HepG2 (cell line): ENCODE data around the gene CSTB. TPM values are rescaled to one million over a fixed set of nuclear protein-coding genes. Genes with fewer than 3 reads are reported as not detected.

ENCODE experiments used
- ELF3 ChIP-seq: IDR thresholded peaks from 2 replicates; pipeline ENCODE4 v1.6.1; 2016; ENCODE audit warnings: missing genetic modification reagents, missing compliant biosample characterization
- FUBP1 ChIP-seq: sonication (generic); formaldehyde crosslinking; IDR thresholded peaks from 2 replicates; pipeline ENCODE4 v1.5.1; 2020; ENCODE audit warnings: missing genetic modification reagents, mild to moderate bottlenecking, borderline replicate concordance
- GMEB2 ChIP-seq: IDR thresholded peaks from 2 replicates; pipeline ENCODE4 v1.6.1; 2016; ENCODE audit warnings: missing biosample characterization, missing genetic modification reagents, low read depth
- HMG20A ChIP-seq: IDR thresholded peaks from 2 replicates; pipeline ENCODE4 v1.6.1; 2016; ENCODE audit warnings: borderline replicate concordance
- HNRNPLL ChIP-seq: fragments of 200-400 bp; formaldehyde crosslinking; IDR thresholded peaks from 2 replicates; pipeline ENCODE4 v1.6.1; 2017; ENCODE audit warnings: mild to moderate bottlenecking, low read depth, low read length; ENCODE audit not compliant: poor library complexity, severe bottlenecking
- LRRFIP1 ChIP-seq: sonication (generic); formaldehyde crosslinking; conservative IDR thresholded peaks from 2 replicates; pipeline ENCODE4 v1.4.0; 2020; ENCODE audit warnings: missing genetic modification reagents
- NAIF1 ChIP-seq: sonication (generic); formaldehyde crosslinking; IDR thresholded peaks from 2 replicates; pipeline ENCODE4 v1.5.0; 2020; ENCODE audit warnings: mild to moderate bottlenecking, missing genetic modification reagents, borderline replicate concordance
- PAX8 ChIP-seq: sonication (generic); formaldehyde crosslinking; IDR thresholded peaks from 2 replicates; pipeline ENCODE4 v1.8.0; 2022; ENCODE audit warnings: mild to moderate bottlenecking, missing genetic modification reagents, borderline replicate concordance
- POLR2A ChIP-seq, 2 experiments: IDR thresholded peaks; 2 replicates each; pipeline ENCODE4 v1.6.1; 2011; ENCODE audit warnings: low read depth in 2 of 2, low read length in 2 of 2, mild to moderate bottlenecking in 1 of 2, moderate library complexity in 1 of 2; ENCODE audit not compliant: insufficient read depth in 1 of 2
- STAT5B ChIP-seq: sonication (generic); formaldehyde crosslinking; IDR thresholded peaks from 2 replicates; pipeline ENCODE4 v1.4.0; 2020; ENCODE audit warnings: missing genetic modification reagents
- ZBTB7B ChIP-seq: sonication (generic); formaldehyde crosslinking; IDR thresholded peaks from 2 replicates; pipeline ENCODE4 v1.4.0; 2020; ENCODE audit warnings: missing genetic modification reagents
- ZMAT3 ChIP-seq: sonication (generic); formaldehyde crosslinking; conservative IDR thresholded peaks from 2 replicates; pipeline ENCODE4 v1.7.0; 2021; ENCODE audit warnings: missing genetic modification reagents
- ZNF275 ChIP-seq: sonication (generic); formaldehyde crosslinking; IDR thresholded peaks from 2 replicates; pipeline ENCODE4 v1.8.0; 2022; ENCODE audit warnings: missing genetic modification reagents, mild to moderate bottlenecking, inconsistent platforms, borderline replicate concordance
- ZNF30 ChIP-seq: sonication (generic); formaldehyde crosslinking; IDR thresholded peaks from 2 replicates; pipeline ENCODE4 v1.5.0; 2020; ENCODE audit warnings: mild to moderate bottlenecking, missing genetic modification reagents
- ZNF468 ChIP-seq: sonication (generic); formaldehyde crosslinking; IDR thresholded peaks from 2 replicates; pipeline ENCODE4 v1.8.0; 2022; ENCODE audit warnings: mild to moderate bottlenecking, moderate library complexity, missing genetic modification reagents
- ZNF572 ChIP-seq: sonication (generic); formaldehyde crosslinking; IDR thresholded peaks from 2 replicates; pipeline ENCODE4 v1.5.1; 2020; ENCODE audit warnings: mild to moderate bottlenecking, missing genetic modification reagents
- ZNF713 ChIP-seq: sonication (generic); formaldehyde crosslinking; IDR thresholded peaks from 2 replicates; pipeline ENCODE4 v1.4.0; 2020; ENCODE audit warnings: mild to moderate bottlenecking, missing genetic modification reagents
- ZSCAN20 ChIP-seq: sonication (generic); formaldehyde crosslinking; IDR thresholded peaks from 2 replicates; pipeline ENCODE4 v1.4.0; 2020; ENCODE audit warnings: missing genetic modification reagents, mild to moderate bottlenecking, borderline replicate concordance
- polyA plus RNA-seq, 8 experiments: library from polyadenylated mRNA; depleted of rRNA in 3 of 8; stranded (reverse) in 7 of 8; unstranded in 1 of 8; fragments of >200 nt; fragmentation: Illumina TruSeq in 4 of 8; extraction: Trizol in 4 of 8; gene quantifications; 2 replicates each; pipeline versions ENCODE4 v1.2.1 to v1.2.3, GENCODE V29; 2011 to 2016; ENCODE audit warnings: low read depth in 4 of 8, missing spikeins in 1 of 8, mixed read lengths in 1 of 8; ENCODE audit not compliant: insufficient read depth in 1 of 8
- total RNA-seq, 5 experiments: library from RNA; depleted of rRNA; stranded (reverse); fragments of >200 nt; fragmentation: Illumina TruSeq; extraction: Trizol; gene quantifications; 2 replicates each; pipeline ENCODE4 v1.2.3, GENCODE V29; 2016; ENCODE audit warnings: low read depth in 1 of 5
- TF ChIP-seq, protein P1 (sequence below): sonication (generic); formaldehyde crosslinking; IDR thresholded peaks from 2 replicates; pipeline ENCODE4 v1.4.0; 2020; ENCODE audit warnings: mild to moderate bottlenecking, low read depth, missing genetic modification reagents
- TF ChIP-seq, protein P2 (sequence below): IDR thresholded peaks from 2 replicates; pipeline ENCODE4 v1.6.1; 2016

The CSTB gene
- total and polyA plus RNA-seq, 2 of the 13 experiments (the other 11 are each of a cell fraction or from before 2014, with no cell fraction given): 11.7 to 94.1 TPM

GRCh38 chr21:43783098-43783700, 7.1 kb upstream of the CSTB start (continued):
- TF ChIP-seq, protein P1, sequence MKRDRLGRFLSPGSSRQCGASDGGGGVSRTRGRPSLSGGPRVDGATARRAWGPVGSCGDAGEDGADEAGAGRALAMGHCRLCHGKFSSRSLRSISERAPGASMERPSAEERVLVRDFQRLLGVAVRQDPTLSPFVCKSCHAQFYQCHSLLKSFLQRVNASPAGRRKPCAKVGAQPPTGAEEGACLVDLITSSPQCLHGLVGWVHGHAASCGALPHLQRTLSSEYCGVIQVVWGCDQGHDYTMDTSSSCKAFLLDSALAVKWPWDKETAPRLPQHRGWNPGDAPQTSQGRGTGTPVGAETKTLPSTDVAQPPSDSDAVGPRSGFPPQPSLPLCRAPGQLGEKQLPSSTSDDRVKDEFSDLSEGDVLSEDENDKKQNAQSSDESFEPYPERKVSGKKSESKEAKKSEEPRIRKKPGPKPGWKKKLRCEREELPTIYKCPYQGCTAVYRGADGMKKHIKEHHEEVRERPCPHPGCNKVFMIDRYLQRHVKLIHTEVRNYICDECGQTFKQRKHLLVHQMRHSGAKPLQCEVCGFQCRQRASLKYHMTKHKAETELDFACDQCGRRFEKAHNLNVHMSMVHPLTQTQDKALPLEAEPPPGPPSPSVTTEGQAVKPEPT (CRISPR knock-in tag): 0 out of 2 replicates have a peak, but pooled peaks have one; percentile 82
- TF ChIP-seq, protein P2, sequence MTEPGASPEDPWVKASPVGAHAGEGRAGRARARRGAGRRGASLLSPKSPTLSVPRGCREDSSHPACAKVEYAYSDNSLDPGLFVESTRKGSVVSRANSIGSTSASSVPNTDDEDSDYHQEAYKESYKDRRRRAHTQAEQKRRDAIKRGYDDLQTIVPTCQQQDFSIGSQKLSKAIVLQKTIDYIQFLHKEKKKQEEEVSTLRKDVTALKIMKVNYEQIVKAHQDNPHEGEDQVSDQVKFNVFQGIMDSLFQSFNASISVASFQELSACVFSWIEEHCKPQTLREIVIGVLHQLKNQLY (CRISPR knock-in tag): peak; percentile 95
- peak; percentile 78; the same call in 1 of the 2 replicates for TF ChIP-seq ZMAT3 (CRISPR knock-in tag)
- TF ChIP-seq ELF3 (CRISPR knock-in tag): peak; percentile 75; the same call in 1 of the 2 replicates
- peak; percentile 77; the same call in 1 of the 2 replicates for TF ChIP-seq HMG20A (CRISPR knock-in tag)
- TF ChIP-seq POLR2A (IDR thresholded peaks at IDR 0.05; ENCODE audit: insufficient read depth in 1 of 2, low read depth in 2 of 2, low read length in 2 of 2): 0 out of 4 replicates have a peak, but pooled peaks of 1 of the 2 experiments have one; percentile 31
- TF ChIP-seq PAX8 (CRISPR knock-in tag): no peak
- TF ChIP-seq ZBTB7B (CRISPR knock-in tag): peak; percentile 91
- no peak for TF ChIP-seq ZNF30
- no peak for TF ChIP-seq HNRNPLL
- no peak for TF ChIP-seq GMEB2
- TF ChIP-seq LRRFIP1 (CRISPR knock-in tag): no peak
- no peak; the same call in 1 of the 2 replicates for TF ChIP-seq ZNF572
- no peak for TF ChIP-seq ZSCAN20
- no peak for TF ChIP-seq FUBP1 (CRISPR knock-in tag)
- no peak for TF ChIP-seq ZNF713
- TF ChIP-seq ZNF468 (CRISPR knock-in tag): no peak
- no peak for TF ChIP-seq STAT5B (CRISPR knock-in tag)
- no peak for TF ChIP-seq NAIF1 (CRISPR knock-in tag)
- TF ChIP-seq ZNF275: no peak
